A375 (cell line): ENCODE results near the gene SPZ1. TPM values are rescaled to one million over a fixed set of nuclear protein-coding genes. Genes with fewer than 3 reads are reported as not detected.

Experiments used
- small RNA-seq: library from RNA; depleted of rRNA; stranded (forward); fragments of <200 nt; gene quantifications from one replicate; pipeline ENCODE3, GENCODE V24; 2014
- total RNA-seq: library from RNA; depleted of rRNA; stranded (reverse); fragments of >200 nt; shearing (Covaris generic); gene quantifications from 2 replicates; pipeline ENCODE4 v1.2.3, GENCODE V29; 2014; rRNA removed

SPZ1 gene
- not detected in 2 replicates for total RNA-seq

GRCh38 chr5:80319702-80320101 lies at the start of gene SPZ1:
TSS of gene SPZ1 (plus strand) at chr5:80320002. CDS start at chr5:80320216, 214 bp downstream.

Small RNA genes within 50 kb of the gene (small RNA-seq; reads per million reads assigned to genes)
- gene AC026410.2 (not detected), gene RF00322 (not detected), gene RNU6-211P (not detected)

Other genes with a start within 250 kb of the SPZ1 start
- gene SERINC5, start 64.0 kb upstream of the SPZ1 start, total RNA-seq: 2.4 and 3.1 TPM in 2 replicates
- gene ZFYVE16, start 88.1 kb downstream of the SPZ1 start, total RNA-seq: 11.3 and 18.4 TPM in 2 replicates
- gene FAM151B, start 168.1 kb downstream of the SPZ1 start, total RNA-seq: 1.9 and 2.6 TPM in 2 replicates